Esophagus (tissue), 2 donors: ENCODE data around the gene GP9. TPM values are rescaled to one million over a fixed set of nuclear protein-coding genes. Genes with fewer than 3 reads are reported as not detected.
A peak's percentile ranks its signal among the peaks of the same experiment; 100 is the strongest.
"Not testable (repeated sequence)": the region's sequence is repeated elsewhere in the genome, so short reads cannot be mapped to it uniquely, and the experiment has no call there.

ENCODE experiments used
- H3K27ac ChIP-seq, 2 donors: one replicate each; pipeline ENCODE4 v1.5.1; 2013; ENCODE audit warnings: low read depth in 2 of 2, mild to moderate bottlenecking in 2 of 2, inconsistent platforms in 1 of 2, low read length in 1 of 2, moderate library complexity in 1 of 2
- H3K27me3 ChIP-seq, 2 donors: one replicate each; pipeline ENCODE4 v1.6.1; 2013; ENCODE audit warnings: low read length in 2 of 2, control low read depth in 1 of 2, mild to moderate bottlenecking in 1 of 2; ENCODE audit not compliant: insufficient read depth in 2 of 2, control insufficient read depth in 1 of 2
- H3K36me3 ChIP-seq, 2 donors: one replicate each; pipeline ENCODE4 v1.6.1; 2013; ENCODE audit warnings: low read length in 1 of 2; ENCODE audit not compliant: control insufficient read depth in 2 of 2, insufficient read depth in 2 of 2
- H3K4me1 ChIP-seq, 2 donors: one replicate each; pipeline ENCODE4 v1.6.1; 2013; ENCODE audit warnings: low read length in 1 of 2; ENCODE audit not compliant: control insufficient read depth in 2 of 2, insufficient read depth in 2 of 2
- H3K4me3 ChIP-seq, 2 donors: one replicate each; pipeline ENCODE4 v1.5.1; 2013; ENCODE audit warnings: low read length in 2 of 2, mild to moderate bottlenecking in 2 of 2, low read depth in 1 of 2, moderate library complexity in 1 of 2
- H3K9me3 ChIP-seq, 2 donors: one replicate each; pipeline ENCODE4 v1.6.1; 2013; ENCODE audit warnings: mild to moderate bottlenecking in 2 of 2, low read depth in 1 of 2, low read length in 1 of 2, moderate library complexity in 1 of 2; ENCODE audit not compliant: control insufficient read depth in 2 of 2, insufficient read depth in 1 of 2
- WGBS, 2 donors: extraction: QIAGEN DNeasy Blood & Tissue Kit; methylation state at CpG; one replicate each; pipeline ENCODE4 v1.1.7; 2013; 5-methylcytosine and 5-hydroxymethylcytosine counted together
- polyA plus RNA-seq, 2 donors: library from polyadenylated mRNA; stranded (reverse); fragments of 200-250 nt; gene quantifications; one replicate each; pipeline ENCODE4 v1.2.3, GENCODE V29; 2013
- donor health status: healthy with polysubstance abuse.
- donor health status: Bipolar disorder and iron deficiency.

Gene GP9
- polyA plus RNA-seq, 2 donors: not detected

GRCh38 chr3:129085165-129085715 is 24.7 kb downstream of the GP9 start:
- WGBS, 2 donors: 93 to 96% methylated on average over 12 of the region's 12 CpGs
- H3K4me1 ChIP-seq: peaks cover 4 to 6% of the 10 kb centered on the region in 2 donors
- H3K27ac ChIP-seq: no peak overlapping the region
- no peaks in the 10 kb centered on the region for H3K9me3 ChIP-seq
- no peaks in the 10 kb centered on the region for H3K36me3 ChIP-seq
- no peaks in the 10 kb centered on the region for H3K27me3 ChIP-seq
- no peak overlapping the region for H3K4me3 ChIP-seq

DNA sequence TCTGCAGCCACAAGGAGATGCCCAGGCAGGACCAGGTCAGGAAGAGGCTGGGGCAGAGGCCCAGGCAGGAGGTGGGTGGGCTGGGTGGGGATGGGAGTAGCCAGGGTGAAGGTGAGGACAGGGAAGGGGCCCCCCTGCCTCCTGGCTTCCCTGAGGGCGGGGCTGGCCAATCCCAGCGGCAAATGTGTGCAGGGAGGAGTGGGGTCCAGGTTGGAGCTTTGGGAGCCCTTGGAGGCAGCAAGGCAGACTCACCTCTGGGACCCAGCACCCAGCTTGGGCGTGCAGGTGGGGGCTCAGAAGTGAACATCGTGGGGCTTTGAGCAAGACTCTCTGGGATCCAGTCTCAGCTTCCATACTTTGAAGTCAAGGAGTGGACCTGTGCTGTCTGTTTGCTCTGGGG is 25.2 kb downstream of the GP9 start:
- H3K27ac ChIP-seq: no peak overlapping the region
- 91% methylated on average over 4 of the region's 4 CpGs for WGBS, 2 donors
- no peak overlapping the region for H3K4me3 ChIP-seq

DNA sequence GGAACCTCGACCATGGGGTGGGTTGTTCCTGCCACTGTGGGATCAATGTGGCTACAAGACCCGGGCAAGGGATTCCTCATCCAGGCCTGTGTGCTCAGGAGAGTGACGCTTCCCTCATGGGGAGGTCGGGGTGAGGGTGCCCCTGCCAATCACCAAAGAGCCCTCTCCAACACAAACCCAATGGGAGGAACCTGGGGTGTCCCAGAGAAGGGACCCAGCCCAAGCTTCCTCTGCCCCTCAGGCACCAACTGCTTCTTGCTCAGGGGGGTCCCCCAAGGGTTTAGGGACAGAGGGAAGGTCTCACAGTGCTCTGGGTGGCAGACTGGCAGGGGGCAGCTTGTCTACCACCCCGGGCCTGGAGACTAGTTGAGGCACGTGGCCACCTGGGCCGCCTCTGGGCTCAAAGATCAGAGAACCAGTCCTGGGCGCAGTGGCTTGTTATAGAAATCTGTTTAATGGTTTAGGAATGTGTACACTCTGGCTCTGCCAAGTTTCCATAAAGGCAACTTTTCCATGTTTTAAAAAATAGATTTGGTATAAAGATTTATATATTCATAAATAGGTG is 26.6 kb downstream of the GP9 start:
- WGBS, 2 donors: 33 to 49% methylated on average over 8 of the region's 8 CpGs
- Histone ChIP-seq H3K9me3 (no peaks in the 10 kb centered on the region), H3K27me3 (no peaks in the 10 kb centered on the region), H3K4me3 (no peak overlapping the region), H3K27ac (peak overlapping the region; percentile 38 to 89), H3K36me3 (no peaks in the 10 kb centered on the region), H3K4me1 (peaks cover 4 to 6% of the 10 kb centered on the region in 2 donors)

More for the DNA sequence above, 25.2 kb downstream of the GP9 start:
- peaks cover 4 to 6% of the 10 kb centered on the region in 2 donors for H3K4me1 ChIP-seq
- no peaks in the 10 kb centered on the region for H3K36me3 ChIP-seq
- no peaks in the 10 kb centered on the region for H3K9me3 ChIP-seq
- H3K27me3 ChIP-seq: no peaks in the 10 kb centered on the region

GRCh38 chr3:129087904-129088303 is 27.3 kb downstream of the GP9 start:
- not testable (repeated sequence) for H3K27ac ChIP-seq, H3K4me1 ChIP-seq, H3K27me3 ChIP-seq, H3K4me3 ChIP-seq, H3K36me3 ChIP-seq, H3K9me3 ChIP-seq
- 14% methylated on average over 6 of the region's 9 CpGs; no CpG with 5 or more reads in 1 of the 2 donors for WGBS, 2 donors

GRCh38 chr3:129088312-129088711 is 27.7 kb downstream of the GP9 start:
- H3K4me1 ChIP-seq, H3K27ac ChIP-seq, H3K36me3 ChIP-seq, H3K4me3 ChIP-seq, H3K27me3 ChIP-seq, H3K9me3 ChIP-seq: not testable (repeated sequence)
- WGBS, 2 donors: no CpG with 5 or more reads among the region's 6 CpGs

GRCh38 chr3:129095285-129095684 is 34.7 kb downstream of the GP9 start:
- 95 to 100% methylated on average over 10 of the region's 10 CpGs for WGBS, 2 donors
- H3K27me3 ChIP-seq: no peaks in the 10 kb centered on the region
- H3K27ac ChIP-seq: no peak overlapping the region
- H3K36me3 ChIP-seq: peaks cover 5 to 11% of the 10 kb centered on the region in 2 donors
- no peaks in the 10 kb centered on the region for H3K4me1 ChIP-seq
- no peak overlapping the region for H3K4me3 ChIP-seq
- H3K9me3 ChIP-seq: no peaks in the 10 kb centered on the region

GRCh38 chr3:129100274-129100673 is 39.7 kb downstream of the GP9 start:
- Histone ChIP-seq H3K9me3 (no peaks in the 10 kb centered on the region), H3K4me3 (no peak overlapping the region), H3K27me3 (no peaks in the 10 kb centered on the region), H3K27ac (no peak overlapping the region), H3K4me1 (no peaks in the 10 kb centered on the region), H3K36me3 (peaks cover 0 to 5% of the 10 kb centered on the region in 2 donors)
- WGBS, 2 donors: 53 to 69% methylated on average over 1 of the region's 1 CpG

DNA sequence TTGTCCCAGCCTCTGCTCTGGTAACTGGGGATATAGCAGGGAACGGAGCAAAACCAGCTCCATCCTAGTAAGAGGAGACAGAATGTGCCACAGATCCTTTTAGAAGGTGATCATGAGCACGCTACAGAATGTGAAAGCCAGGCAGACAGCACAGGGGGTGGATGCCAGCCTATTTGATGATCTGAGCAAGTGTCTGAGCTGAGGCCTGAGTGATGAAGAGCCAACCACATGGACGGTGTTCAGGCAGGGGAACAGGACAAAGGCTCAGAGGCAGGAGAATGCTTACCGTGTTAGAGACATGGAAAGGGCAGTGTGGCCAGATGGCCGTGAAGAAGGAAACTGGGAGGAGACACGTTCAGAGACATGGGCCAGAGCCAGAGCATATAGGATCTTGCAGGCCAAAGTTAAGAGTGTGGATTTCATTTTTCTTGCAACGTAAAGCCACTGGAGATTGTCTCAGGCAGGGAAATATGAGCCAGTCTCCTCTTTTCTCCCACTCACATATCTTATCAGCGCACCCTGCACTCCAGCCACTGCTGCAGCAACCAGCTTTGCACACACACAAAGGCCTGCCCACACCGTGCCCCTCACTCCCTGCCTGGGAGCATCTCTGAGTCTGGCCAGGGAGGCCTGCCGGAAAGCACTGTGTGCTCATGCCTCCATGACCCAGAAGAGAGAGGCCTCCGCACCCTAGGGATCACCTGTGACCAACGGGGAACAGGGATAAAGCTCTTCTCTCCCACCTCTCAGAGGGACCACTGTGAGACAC is 41.0 kb downstream of the GP9 start:
- Histone ChIP-seq H3K4me3 (no peak overlapping the region), H3K27ac (no peak overlapping the region), H3K27me3 (no peaks in the 10 kb centered on the region), H3K9me3 (no peaks in the 10 kb centered on the region), H3K4me1 (no peaks in the 10 kb centered on the region), H3K36me3 (no peaks in the 10 kb centered on the region)
- WGBS, 2 donors: 85 to 87% methylated on average over 12 of the region's 12 CpGs

DNA sequence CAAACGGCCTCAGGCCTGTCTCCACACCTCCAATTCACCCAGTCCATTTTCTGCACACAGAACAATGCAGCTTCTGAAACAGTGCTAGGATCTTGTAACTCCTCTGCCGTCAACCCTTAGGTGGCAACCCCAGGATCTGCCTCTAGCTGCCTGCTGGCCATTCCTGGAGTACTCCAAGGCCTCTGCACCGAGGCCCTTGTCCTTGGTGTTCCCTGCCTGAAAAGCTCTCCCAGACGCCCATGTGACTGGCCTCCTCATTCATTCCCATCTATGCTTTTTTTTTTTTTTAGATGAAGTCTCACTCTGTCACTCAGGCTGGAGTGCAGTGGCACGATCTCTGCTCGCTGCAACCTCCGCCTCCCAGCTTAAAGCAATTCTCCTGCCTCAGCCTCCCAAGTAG is 42.7 kb downstream of the GP9 start:
- no peak overlapping the region for H3K27ac ChIP-seq
- H3K4me3 ChIP-seq: no peak overlapping the region
- no peaks in the 10 kb centered on the region for H3K9me3 ChIP-seq
- no peaks in the 10 kb centered on the region for H3K27me3 ChIP-seq
- 85 to 88% methylated on average over 7 of the region's 7 CpGs for WGBS, 2 donors
- peaks cover 0 to 6% of the 10 kb centered on the region in 2 donors for H3K36me3 ChIP-seq
- no peaks in the 10 kb centered on the region for H3K4me1 ChIP-seq
